Lower leg skin (tissue), 3 donors: Measurements from ENCODE around the gene CLIC3.

Source experiments
- POLR2A ChIP-seq, 2 donors: fragments of 450-650 bp; IDR thresholded peaks; one replicate each; pipeline ENCODE4 v1.6.1; 2016 to 2017; ENCODE audit warnings: antibody characterized with exemption in 2 of 2, mild to moderate bottlenecking in 1 of 2, moderate library complexity in 1 of 2
- TF ChIP-seq, protein P1 (sequence below), 3 donors: fragments of 450-650 bp; IDR thresholded peaks; one replicate each; pipeline ENCODE4 v1.5.1; 2016; ENCODE audit warnings: antibody characterized with exemption in 3 of 3, mild to moderate bottlenecking in 3 of 3, moderate library complexity in 2 of 3

DNA sequence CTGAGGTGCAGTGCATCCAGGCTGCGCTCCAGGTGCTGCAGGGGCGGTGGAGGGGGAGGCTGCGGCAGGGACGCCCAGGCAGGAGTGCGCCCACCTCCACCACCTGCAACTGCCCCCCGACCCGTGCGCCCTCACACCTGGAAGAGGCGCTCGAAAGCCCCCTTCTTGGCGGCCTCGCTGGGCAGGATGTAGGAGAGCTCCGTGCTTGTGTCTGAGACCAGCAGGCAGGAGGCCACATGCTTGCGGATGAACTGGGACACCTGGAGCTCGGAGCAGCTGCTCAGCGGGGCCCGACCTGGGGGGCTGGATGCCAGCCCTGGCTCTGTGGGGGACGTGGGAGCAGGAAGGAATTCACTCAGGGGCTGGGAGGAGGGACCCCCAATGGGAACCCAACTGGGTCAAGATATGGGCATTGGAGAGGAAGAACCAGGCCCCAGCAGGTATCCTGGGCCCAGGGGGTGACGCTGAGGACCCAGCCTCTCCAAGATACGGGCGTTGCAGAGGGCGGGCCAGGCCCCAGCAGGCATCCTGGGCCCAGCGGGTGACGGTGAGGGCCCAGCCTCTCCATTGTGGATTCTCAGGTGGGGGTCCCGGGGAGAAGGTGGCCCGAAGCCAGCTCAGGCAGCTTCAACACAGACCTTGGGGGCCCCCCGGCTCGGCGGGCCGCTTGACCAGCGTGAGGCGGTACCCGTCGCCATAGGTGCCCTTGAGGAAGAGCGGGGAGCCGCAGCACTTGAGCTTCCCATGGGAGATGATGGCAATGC lies 18.6 kb upstream of the CLIC3 start:
- TF ChIP-seq, protein P1, sequence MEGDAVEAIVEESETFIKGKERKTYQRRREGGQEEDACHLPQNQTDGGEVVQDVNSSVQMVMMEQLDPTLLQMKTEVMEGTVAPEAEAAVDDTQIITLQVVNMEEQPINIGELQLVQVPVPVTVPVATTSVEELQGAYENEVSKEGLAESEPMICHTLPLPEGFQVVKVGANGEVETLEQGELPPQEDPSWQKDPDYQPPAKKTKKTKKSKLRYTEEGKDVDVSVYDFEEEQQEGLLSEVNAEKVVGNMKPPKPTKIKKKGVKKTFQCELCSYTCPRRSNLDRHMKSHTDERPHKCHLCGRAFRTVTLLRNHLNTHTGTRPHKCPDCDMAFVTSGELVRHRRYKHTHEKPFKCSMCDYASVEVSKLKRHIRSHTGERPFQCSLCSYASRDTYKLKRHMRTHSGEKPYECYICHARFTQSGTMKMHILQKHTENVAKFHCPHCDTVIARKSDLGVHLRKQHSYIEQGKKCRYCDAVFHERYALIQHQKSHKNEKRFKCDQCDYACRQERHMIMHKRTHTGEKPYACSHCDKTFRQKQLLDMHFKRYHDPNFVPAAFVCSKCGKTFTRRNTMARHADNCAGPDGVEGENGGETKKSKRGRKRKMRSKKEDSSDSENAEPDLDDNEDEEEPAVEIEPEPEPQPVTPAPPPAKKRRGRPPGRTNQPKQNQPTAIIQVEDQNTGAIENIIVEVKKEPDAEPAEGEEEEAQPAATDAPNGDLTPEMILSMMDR (IDR thresholded peaks at IDR 0.05): no peak
- no peak for TF ChIP-seq POLR2A (IDR thresholded peaks at IDR 0.05)
